GM23248 (cell line): ENCODE data around the gene MOCOS. TPM values are rescaled to one million over a fixed set of nuclear protein-coding genes. Genes with fewer than 3 reads are reported as not detected.

Experiments used
- DNase-seq: peaks from one replicate; pipeline ENCODE4 v3.0.0-alpha.2; 2015
- H2AFZ ChIP-seq: fragments of 200-600 bp; sonication (generic); 2 replicates; pipeline ENCODE4 v1.6.1; 2016; ENCODE audit warnings: antibody characterized with exemption
- H3F3A ChIP-seq: fragments of 200-600 bp; sonication (generic); 2 replicates; pipeline ENCODE4 v1.6.1; 2016; ENCODE audit warnings: mild to moderate bottlenecking, antibody characterized with exemption, mixed run types; ENCODE audit not compliant: insufficient read depth
- H3K27ac ChIP-seq: fragments of 200-600 bp; sonication (generic); 2 replicates; pipeline ENCODE4 v1.5.1; 2016; ENCODE audit warnings: mild to moderate bottlenecking
- H3K27me3 ChIP-seq: fragments of 200-600 bp; sonication (generic); replicated peaks from 2 replicates; pipeline ENCODE4 v1.6.1; 2016; ENCODE audit warnings: mild to moderate bottlenecking; ENCODE audit not compliant: insufficient read depth
- H3K36me3 ChIP-seq: fragments of 200-600 bp; sonication (generic); 2 replicates; pipeline ENCODE4 v1.6.1; 2016; ENCODE audit warnings: low read depth, mild to moderate bottlenecking
- H3K4me1 ChIP-seq: fragments of 200-600 bp; sonication (generic); 2 replicates; pipeline ENCODE4 v1.6.1; 2016; ENCODE audit warnings: mild to moderate bottlenecking; ENCODE audit not compliant: insufficient read depth
- H3K4me2 ChIP-seq: fragments of 200-600 bp; sonication (generic); one replicate; pipeline ENCODE4 v1.6.1; 2016; ENCODE audit warnings: mild to moderate bottlenecking; ENCODE audit not compliant: unreplicated experiment
- H3K4me3 ChIP-seq: fragments of 200-600 bp; sonication (generic); 2 replicates; pipeline ENCODE4 v1.5.1; 2016; ENCODE audit warnings: mild to moderate bottlenecking
- H3K79me2 ChIP-seq: fragments of 200-600 bp; sonication (generic); 2 replicates; pipeline ENCODE4 v1.6.1; 2016; ENCODE audit warnings: mild to moderate bottlenecking; ENCODE audit not compliant: insufficient read depth
- H3K9ac ChIP-seq: fragments of 200-600 bp; sonication (generic); 2 replicates; pipeline ENCODE4 v1.6.1; 2016; ENCODE audit warnings: mild to moderate bottlenecking
- H3K9me2 ChIP-seq: fragments of 200-600 bp; sonication (generic); 2 replicates; pipeline ENCODE4 v1.6.1; 2016; ENCODE audit warnings: mixed run types, mild to moderate bottlenecking, moderate library complexity; ENCODE audit not compliant: insufficient read depth
- H3K9me3 ChIP-seq: fragments of 200-600 bp; sonication (generic); one replicate; pipeline ENCODE4 v1.6.1; 2017; ENCODE audit warnings: low read depth
- H4K20me1 ChIP-seq: fragments of 200-600 bp; sonication (generic); 2 replicates; pipeline ENCODE4 v1.6.0; 2016; ENCODE audit not compliant: insufficient read depth
- EZH2 ChIP-seq: fragments of 200-600 bp; sonication (generic); IDR thresholded peaks from 2 replicates; pipeline ENCODE4 v1.6.1; 2018; ENCODE audit warnings: antibody characterized with exemption, mild to moderate bottlenecking; ENCODE audit not compliant: insufficient read depth, poor library complexity, severe bottlenecking
- EZH2phosphoT487 ChIP-seq: fragments of 200-600 bp; sonication (generic); IDR thresholded peaks from 2 replicates; pipeline ENCODE4 v1.6.1; 2018; ENCODE audit warnings: antibody characterized with exemption, moderate library complexity, mild to moderate bottlenecking, low read depth; ENCODE audit not compliant: insufficient read depth
- WGBS, 2 experiments: methylation state at CpG; one replicate each; pipeline ENCODE4 v1.1.6; 2015 to 2017; ENCODE audit warnings: low lambda C conversion rate in 2 of 2, low coverage in 1 of 2; ENCODE audit errors: missing lambda C conversion rate in 2 of 2; 5-methylcytosine and 5-hydroxymethylcytosine counted together
- in situ Hi-C: fragments of 300-500 bp; cut with MboI; formaldehyde crosslinking; loops from 2 replicates; pipeline ENCODE4 v1.15.0; 2020
- polyA plus RNA-seq: library from polyadenylated mRNA; unstranded; fragments of >200 nt; fragmentation: Nextera tagmentation; extraction: Ambion mirVana; gene quantifications from 2 replicates; pipeline ENCODE4 v1.2.1, GENCODE V29; 2016
- total RNA-seq: library from RNA; depleted of rRNA; stranded (reverse); fragments of >200 nt; shearing (Covaris generic); gene quantifications from 2 replicates; pipeline ENCODE4 v1.2.3, GENCODE V29; 2014

Gene MOCOS
- total and polyA plus RNA-seq, 2 experiments from 2014 or later, result 17.9 to 23.6 TPM

- H3K4me2 ChIP-seq, result no peak overlapping the region
- no peak overlapping the region for H2AFZ ChIP-seq
- H3K4me3 ChIP-seq, result no peak overlapping the region
- TF ChIP-seq EZH2, result no peak
- no peak for TF ChIP-seq EZH2phosphoT487
- H3K27me3 ChIP-seq, result no peaks in the 10 kb centered on the region
- no peaks in the 10 kb centered on the region for H4K20me1 ChIP-seq
- no peaks in the 10 kb centered on the region for H3K79me2 ChIP-seq
- no peaks in the 10 kb centered on the region for H3F3A ChIP-seq
- H3K9ac ChIP-seq, result no peak overlapping the region
- no peaks in the 10 kb centered on the region for H3K9me2 ChIP-seq
- H3K36me3 ChIP-seq, result peaks cover 3% of the 10 kb centered on the region; the same call in 1 of the 2 replicates
- in situ Hi-C loops, result loop anchor here (10.0 kb wide), 1 partner anchor 519 kb away; no protein-coding TSS in a partner anchor
- WGBS, 2 experiments, result 77% methylated on average over 8 of the region's 8 CpGs
- H3K9me3 ChIP-seq, result no peaks in the 10 kb centered on the region
- no peak overlapping the region for H3K27ac ChIP-seq
- DNase-seq, result no peak
- H3K4me1 ChIP-seq, result no peaks in the 10 kb centered on the region
Measured at GRCh38 chr18:36274083-36274715, 86.9 kb downstream of the MOCOS start.

- H3K79me2 ChIP-seq, result no peaks in the 10 kb centered on the region
- H3K27ac ChIP-seq, result no peak overlapping the region
- no peaks in the 10 kb centered on the region for H3K27me3 ChIP-seq
- 78 to 97% methylated on average over 1 of the region's 1 CpG for WGBS, 2 experiments
- no peak for TF ChIP-seq EZH2
- TF ChIP-seq EZH2phosphoT487, result no peak
- H3K36me3 ChIP-seq, result no peaks in the 10 kb centered on the region
- no peak overlapping the region for H3K9ac ChIP-seq
- no peak overlapping the region for H2AFZ ChIP-seq
- H3K4me1 ChIP-seq, result no peaks in the 10 kb centered on the region
- in situ Hi-C loops, result loop anchor here (10.0 kb wide), 1 partner anchor 521 kb away; no protein-coding TSS in a partner anchor
- H4K20me1 ChIP-seq, result no peaks in the 10 kb centered on the region
- no peak overlapping the region for H3K4me3 ChIP-seq
- no peak for DNase-seq
- no peaks in the 10 kb centered on the region for H3K9me2 ChIP-seq
- no peak overlapping the region for H3K4me2 ChIP-seq
- no peaks in the 10 kb centered on the region for H3K9me3 ChIP-seq
- no peaks in the 10 kb centered on the region for H3F3A ChIP-seq
Measured at GRCh38 chr18:36275561-36275960, 88.3 kb downstream of the MOCOS start.

GRCh38 chr18:36279001-36279400 lies 91.7 kb downstream of the MOCOS start:
- no peaks in the 10 kb centered on the region for H3K9me2 ChIP-seq
- no peaks in the 10 kb centered on the region for H3K27me3 ChIP-seq
- no peak overlapping the region for H3K27ac ChIP-seq
- no peak overlapping the region for H3K4me2 ChIP-seq
- H3K4me1 ChIP-seq, result no peaks in the 10 kb centered on the region
- no peak overlapping the region for H2AFZ ChIP-seq
- H3K4me3 ChIP-seq, result no peak overlapping the region
- no peaks in the 10 kb centered on the region for H3K9me3 ChIP-seq
- TF ChIP-seq EZH2phosphoT487, result no peak
- TF ChIP-seq EZH2, result no peak
- no peaks in the 10 kb centered on the region for H4K20me1 ChIP-seq
- H3K9ac ChIP-seq, result no peak overlapping the region
- in situ Hi-C loops, result loop anchor here (10.0 kb wide), 1 partner anchor 524 kb away; no protein-coding TSS in a partner anchor
- 89 to 92% methylated on average over 3 of the region's 3 CpGs for WGBS, 2 experiments
- no peaks in the 10 kb centered on the region for H3K79me2 ChIP-seq
- no peaks in the 10 kb centered on the region for H3K36me3 ChIP-seq
- no peaks in the 10 kb centered on the region for H3F3A ChIP-seq
- DNase-seq, result no peak

- Histone ChIP-seq H2AFZ (no peak overlapping the region), H3K27ac (no peak overlapping the region), H3K4me2 (no peak overlapping the region), H4K20me1 (no peaks in the 10 kb centered on the region), H3K79me2 (no peaks in the 10 kb centered on the region), H3K4me3 (no peak overlapping the region), H3K27me3 (no peaks in the 10 kb centered on the region), H3F3A (no peaks in the 10 kb centered on the region), H3K9me3 (no peaks in the 10 kb centered on the region), H3K9me2 (no peaks in the 10 kb centered on the region), H3K36me3 (no peaks in the 10 kb centered on the region), H3K9ac (no peak overlapping the region), H3K4me1 (no peaks in the 10 kb centered on the region)
- in situ Hi-C loops, result loop anchor here (5.0 to 10.0 kb wide), 2 partner anchors 190 to 267 kb away; no protein-coding TSS in a partner anchor
- WGBS, 2 experiments, result 49 to 63% methylated on average over 3 of the region's 3 CpGs
- TF ChIP-seq EZH2phosphoT487 (no peak), EZH2 (no peak)
- no peak for DNase-seq
Measured at GRCh38 chr18:36281936-36282335, 94.6 kb downstream of the MOCOS start.
